ENCODE results near the gene MISP.
A peak's percentile ranks its signal among the peaks of the same experiment; 100 is the strongest.

Gene MISP

DNA sequence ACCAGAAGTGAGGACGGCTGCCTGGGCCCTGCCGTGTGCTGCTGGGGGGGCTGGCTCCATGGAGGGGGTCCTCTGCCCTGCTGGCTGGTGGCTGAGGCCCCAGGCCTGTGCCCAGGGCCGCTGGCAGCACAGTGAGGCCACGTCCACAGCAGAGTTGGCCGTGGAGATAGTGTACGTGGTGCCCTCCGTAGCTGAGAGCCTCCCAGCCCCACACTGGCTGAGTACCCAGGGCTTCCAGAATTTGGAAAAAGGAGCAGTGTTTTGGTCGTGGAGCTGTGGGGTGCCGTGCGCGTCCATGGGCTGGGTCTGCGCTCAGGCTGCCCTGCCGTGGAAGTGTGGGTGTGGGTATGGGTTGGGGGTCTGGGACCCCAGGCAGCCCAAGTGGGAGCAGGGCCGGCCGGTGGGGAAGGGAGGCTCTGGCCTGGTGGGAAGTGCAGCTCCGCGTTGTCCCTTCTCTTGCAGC, 52.2 kb downstream of the MISP start:
- Mint-ChIP-seq H3K27ac (peak overlapping the region; percentile 83), H3K9me3 (no peaks in the 10 kb centered on the region), H3K4me1 (peaks cover 35% of the 10 kb centered on the region), H3K4me3 (peak overlapping the region; percentile 26), H3K36me3 (peaks cover 16% of the 10 kb centered on the region), H3K27me3 (no peaks in the 10 kb centered on the region)

DNA sequence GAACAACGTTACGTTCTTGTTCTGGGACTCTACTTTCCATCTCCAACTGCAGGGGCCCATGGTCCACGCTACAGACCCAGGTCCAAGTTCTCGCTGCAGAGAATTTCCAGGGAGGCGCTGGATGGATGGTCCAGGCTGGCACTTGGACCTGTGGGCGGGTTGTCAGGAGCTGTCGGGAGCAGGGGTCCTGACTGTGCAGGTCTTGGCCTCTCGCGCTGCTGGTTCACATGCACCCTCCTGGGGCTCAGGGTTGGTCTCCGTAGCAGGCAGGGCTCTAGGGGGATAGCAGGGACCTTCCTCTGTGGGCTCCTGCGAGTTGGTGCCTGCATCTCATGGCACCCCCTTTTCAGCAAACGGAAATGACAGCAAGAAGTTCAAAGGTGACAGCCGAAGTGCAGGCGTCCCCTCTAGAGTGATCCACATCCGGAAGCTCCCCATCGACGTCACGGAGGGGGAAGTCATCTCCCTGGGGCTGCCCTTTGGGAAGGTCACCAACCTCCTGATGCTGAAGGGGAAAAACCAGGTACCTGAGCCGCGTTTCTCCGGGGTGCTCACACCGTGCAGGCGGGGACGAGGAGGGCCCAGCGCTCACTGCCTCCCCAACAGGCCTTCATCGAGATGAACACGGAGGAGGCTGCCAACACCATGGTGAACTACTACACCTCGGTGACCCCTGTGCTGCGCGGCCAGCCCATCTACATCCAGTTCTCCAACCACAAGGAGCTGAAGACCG, 52.9 kb downstream of the MISP start:
- Mint-ChIP-seq H3K27ac (peak overlapping the region; percentile 35), H3K4me1 (peaks cover 35% of the 10 kb centered on the region), H3K27me3 (no peaks in the 10 kb centered on the region), H3K9me3 (no peaks in the 10 kb centered on the region), H3K36me3 (peaks cover 13% of the 10 kb centered on the region), H3K4me3 (peak overlapping the region; percentile 26)

DNA sequence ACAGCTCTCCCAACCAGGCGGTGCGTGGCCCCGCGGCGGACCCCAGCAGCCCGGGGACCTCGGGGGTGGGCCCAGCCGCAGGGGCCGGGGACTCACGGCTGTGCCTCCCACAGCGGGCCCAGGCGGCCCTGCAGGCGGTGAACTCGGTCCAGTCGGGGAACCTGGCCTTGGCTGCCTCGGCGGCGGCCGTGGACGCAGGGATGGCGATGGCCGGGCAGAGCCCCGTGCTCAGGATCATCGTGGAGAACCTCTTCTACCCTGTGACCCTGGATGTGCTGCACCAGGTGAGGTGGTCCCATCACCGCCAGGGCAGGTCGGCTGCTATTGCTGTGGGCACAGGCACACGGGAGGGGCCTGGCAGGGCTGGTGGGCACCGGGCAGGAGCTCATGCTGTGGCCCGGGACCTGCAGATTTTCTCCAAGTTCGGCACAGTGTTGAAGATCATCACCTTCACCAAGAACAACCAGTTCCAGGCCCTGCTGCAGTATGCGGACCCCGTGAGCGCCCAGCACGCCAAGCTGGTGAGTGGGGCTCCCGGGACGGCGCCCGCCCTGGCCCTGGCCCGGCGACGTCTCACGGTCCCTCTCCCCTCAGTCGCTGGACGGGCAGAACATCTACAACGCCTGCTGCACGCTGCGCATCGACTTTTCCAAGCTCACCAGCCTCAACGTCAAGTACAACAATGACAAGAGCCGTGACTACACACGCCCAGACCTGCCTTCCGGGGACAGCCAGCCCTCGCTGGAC, 53.7 kb downstream of the MISP start:
- Mint-ChIP-seq H3K4me1 (peaks cover 30% of the 10 kb centered on the region), H3K4me3 (no peak overlapping the region)

DNA sequence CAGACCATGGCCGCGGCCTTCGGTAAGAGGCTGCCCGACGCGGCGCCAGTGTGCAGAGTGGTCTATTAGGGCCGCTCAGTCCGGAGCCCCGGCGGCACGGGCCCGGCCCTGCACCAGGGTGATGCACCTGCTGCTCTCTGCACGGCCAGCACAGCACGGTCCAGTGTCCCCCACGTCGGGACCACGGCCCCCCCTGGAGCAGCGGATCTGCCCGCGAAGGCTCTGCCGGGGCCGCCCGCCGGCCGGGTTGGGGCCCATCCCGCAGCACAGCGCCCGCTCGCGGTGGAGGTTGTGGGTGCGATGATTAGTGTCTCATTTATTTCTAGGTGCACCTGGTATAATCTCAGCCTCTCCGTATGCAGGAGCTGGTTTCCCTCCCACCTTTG, 54.2 kb downstream of the MISP start:
- Mint-ChIP-seq H3K4me1 (peaks cover 24% of the 10 kb centered on the region), H3K27ac (peak overlapping the region; percentile 77), H3K4me3 (no peak overlapping the region), H3K9me3 (no peaks in the 10 kb centered on the region), H3K27me3 (no peaks in the 10 kb centered on the region), H3K36me3 (peaks cover 6% of the 10 kb centered on the region)

More for the DNA sequence above, 53.7 kb downstream of the MISP start:
- H3K27ac Mint-ChIP-seq = peak overlapping the region; percentile 70
- H3K36me3 Mint-ChIP-seq = peaks cover 7% of the 10 kb centered on the region
- no peaks in the 10 kb centered on the region for H3K27me3 Mint-ChIP-seq
- no peaks in the 10 kb centered on the region for H3K9me3 Mint-ChIP-seq

DNA sequence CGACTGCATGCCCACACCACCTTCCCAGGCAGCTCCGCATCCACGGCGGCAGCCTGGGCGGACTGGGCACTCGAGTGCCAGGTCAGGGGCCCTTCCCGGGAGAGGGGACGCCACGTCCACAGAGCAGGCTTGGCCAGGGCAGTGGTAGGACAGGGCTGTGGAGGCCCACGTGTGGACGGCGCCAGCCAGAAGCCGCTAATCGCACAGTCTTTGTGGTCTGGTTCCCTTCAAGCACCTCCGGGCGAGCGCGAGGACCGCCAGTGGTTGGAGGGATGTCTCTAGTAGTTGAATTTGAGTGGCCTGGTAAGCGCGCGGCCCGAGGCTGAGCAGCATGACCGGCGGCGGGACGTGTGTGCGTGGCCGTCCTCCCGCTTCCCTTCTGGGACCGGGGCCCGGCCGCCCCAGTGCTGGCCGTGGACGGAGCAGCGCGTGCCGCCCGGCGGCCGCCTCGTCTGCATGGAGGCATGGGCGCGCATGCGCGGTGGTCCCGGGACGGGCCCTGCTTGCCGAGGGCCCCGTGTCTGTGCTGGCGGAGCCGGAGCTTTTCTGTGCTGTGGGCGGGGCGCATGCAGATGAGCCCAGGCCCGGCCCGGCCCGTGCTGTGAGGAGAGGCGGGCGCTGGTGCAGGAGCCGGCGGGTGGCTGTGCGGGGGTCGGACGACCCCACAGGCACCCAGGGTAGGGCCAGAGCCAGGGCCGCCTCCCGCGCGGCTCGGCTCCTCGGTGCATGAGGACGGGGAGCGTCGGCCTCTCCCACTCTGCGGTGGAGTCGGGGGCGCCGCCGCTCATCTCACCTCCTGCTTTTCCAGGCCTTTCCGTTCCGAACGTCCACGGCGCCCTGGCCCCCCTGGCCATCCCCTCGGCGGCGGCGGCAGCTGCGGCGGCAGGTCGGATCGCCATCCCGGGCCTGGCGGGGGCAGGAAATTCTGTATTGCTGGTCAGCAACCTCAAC, 55.0 kb downstream of the MISP start:
- Mint-ChIP-seq H3K27ac (peak overlapping the region; percentile 77), H3K9me3 (no peaks in the 10 kb centered on the region), H3K4me3 (no peak overlapping the region), H3K36me3 (peaks cover 6% of the 10 kb centered on the region), H3K4me1 (peaks cover 18% of the 10 kb centered on the region), H3K27me3 (no peaks in the 10 kb centered on the region)

DNA sequence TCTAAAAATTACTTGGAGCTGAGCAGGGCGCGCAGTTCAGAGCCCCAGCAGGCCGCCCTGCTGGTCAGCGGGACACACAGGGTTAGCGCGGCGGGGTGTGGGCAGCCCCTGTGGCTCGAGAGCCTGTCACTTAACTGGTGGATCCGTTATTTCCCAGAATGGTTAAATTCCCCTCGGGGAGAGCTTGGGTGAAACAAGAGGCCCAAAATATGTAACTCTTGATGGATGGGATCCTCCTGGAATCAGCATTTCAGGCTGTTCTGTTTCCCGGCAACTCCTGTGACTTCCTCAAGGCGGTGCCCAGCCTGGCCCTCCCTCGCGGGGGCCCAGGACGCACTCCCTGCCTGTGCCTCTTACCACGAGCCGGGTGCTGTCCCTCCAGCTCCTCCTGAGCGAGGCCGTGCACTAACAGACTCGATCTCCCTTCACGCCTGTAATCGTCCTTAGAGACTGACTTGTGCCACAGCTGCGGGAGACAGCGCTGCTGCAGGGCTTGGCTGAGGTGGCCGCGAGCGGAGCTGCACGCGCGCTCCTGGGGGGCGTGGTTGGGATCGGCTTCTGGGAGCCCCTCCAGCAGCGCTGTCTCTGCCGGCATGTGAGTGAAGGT, 56.0 kb downstream of the MISP start:
- Mint-ChIP-seq H3K27ac (peak overlapping the region; percentile 68), H3K27me3 (no peaks in the 10 kb centered on the region), H3K4me3 (no peak overlapping the region), H3K4me1 (peaks cover 12% of the 10 kb centered on the region), H3K9me3 (no peaks in the 10 kb centered on the region), H3K36me3 (peaks cover 8% of the 10 kb centered on the region)

DNA sequence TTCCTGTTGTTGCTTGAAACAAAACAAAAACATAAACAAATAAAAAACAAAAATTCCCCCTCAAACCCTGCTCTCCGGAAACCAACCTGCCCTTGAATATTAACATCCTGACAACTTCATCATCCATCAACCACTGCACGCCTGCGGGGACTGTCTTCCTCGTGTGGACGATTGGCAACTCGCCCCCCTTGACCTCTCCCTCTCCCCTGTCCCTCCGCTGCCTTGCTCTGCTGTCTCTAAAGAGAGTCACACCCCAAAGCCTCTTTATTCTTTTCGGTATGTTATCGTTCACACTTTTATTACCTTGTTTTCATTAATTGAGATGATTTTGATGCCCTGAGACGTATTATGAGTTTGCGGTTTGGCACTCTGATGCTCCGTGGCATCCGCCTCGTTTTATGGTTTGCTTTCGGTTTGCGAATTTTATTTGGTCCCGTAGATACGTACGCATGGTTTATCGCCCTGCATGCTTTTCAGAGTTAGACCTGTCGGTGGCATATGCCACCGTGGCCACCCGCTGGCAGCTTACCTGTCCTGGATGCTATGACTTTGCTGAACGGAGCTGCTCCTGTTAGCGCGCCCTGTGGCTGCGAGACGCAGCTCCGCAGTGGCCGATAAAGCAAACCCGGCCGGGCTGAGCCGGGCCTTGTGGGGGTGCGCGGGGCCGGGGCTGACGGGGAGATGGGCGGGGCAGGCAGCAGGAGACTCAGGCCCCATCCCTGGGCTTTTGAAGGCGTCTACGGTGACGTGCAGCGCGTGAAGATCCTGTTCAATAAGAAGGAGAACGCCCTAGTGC, 56.9 kb downstream of the MISP start:
- H3K27me3 Mint-ChIP-seq = no peaks in the 10 kb centered on the region
- peaks cover 5% of the 10 kb centered on the region for H3K4me1 Mint-ChIP-seq
- no peak overlapping the region for H3K4me3 Mint-ChIP-seq
- no peaks in the 10 kb centered on the region for H3K9me3 Mint-ChIP-seq
- peak overlapping the region; percentile 88 for H3K27ac Mint-ChIP-seq
- H3K36me3 Mint-ChIP-seq = peaks cover 8% of the 10 kb centered on the region

DNA sequence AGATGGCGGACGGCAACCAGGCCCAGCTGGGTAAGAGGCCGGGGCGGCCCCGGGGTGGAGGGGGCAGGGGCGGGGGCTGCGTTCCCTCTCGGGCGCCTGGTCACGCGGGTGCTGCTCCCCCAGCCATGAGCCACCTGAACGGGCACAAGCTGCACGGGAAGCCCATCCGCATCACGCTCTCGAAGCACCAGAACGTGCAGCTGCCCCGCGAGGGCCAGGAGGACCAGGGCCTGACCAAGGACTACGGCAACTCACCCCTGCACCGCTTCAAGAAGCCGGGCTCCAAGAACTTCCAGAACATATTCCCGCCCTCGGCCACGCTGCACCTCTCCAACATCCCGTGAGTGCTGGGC, 57.5 kb downstream of the MISP start:
- H3K4me1 Mint-ChIP-seq = no peaks in the 10 kb centered on the region
- peaks cover 8% of the 10 kb centered on the region for H3K36me3 Mint-ChIP-seq
- H3K4me3 Mint-ChIP-seq = no peak overlapping the region
- H3K27me3 Mint-ChIP-seq = no peaks in the 10 kb centered on the region
- no peaks in the 10 kb centered on the region for H3K9me3 Mint-ChIP-seq
- no peak overlapping the region for H3K27ac Mint-ChIP-seq

DNA sequence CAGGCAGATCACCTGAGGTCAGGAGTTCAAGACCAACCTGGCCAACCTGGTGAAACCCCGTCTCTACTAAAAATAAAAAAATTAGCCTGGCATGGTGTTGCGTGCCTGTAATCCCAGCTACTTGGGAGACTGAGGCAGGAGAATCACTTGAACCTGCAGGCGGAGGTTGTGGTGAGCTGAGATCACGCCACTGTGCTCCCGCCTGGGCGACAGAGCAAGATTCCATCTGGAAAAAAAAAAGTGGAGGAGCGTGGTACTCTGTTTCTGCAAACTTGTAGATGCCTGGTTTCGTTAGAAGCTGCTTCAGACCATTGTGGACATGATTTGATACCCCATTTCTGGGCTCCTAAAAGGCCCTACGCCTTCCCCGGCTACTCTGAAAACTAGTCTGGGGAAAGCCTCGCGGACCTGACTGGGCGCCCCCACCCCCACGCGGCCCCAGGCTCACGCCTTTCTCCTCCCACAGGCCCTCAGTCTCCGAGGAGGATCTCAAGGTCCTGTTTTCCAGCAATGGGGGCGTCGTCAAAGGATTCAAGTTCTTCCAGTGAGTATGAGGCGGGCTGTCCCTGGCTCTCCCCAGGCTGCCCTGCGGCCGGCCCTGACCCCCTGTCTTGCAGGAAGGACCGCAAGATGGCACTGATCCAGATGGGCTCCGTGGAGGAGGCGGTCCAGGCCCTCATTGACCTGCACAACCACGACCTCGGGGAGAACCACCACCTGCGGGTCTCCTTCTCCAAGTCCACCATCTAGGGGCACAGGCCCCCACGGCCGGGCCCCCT, 59.4 kb downstream of the MISP start:
- no peaks in the 10 kb centered on the region for H3K4me1 Mint-ChIP-seq
- peaks cover 8% of the 10 kb centered on the region for H3K36me3 Mint-ChIP-seq
- no peak overlapping the region for H3K4me3 Mint-ChIP-seq
- peak overlapping the region; percentile 35 for H3K27ac Mint-ChIP-seq
- no peaks in the 10 kb centered on the region for H3K27me3 Mint-ChIP-seq
- H3K9me3 Mint-ChIP-seq = no peaks in the 10 kb centered on the region

DNA sequence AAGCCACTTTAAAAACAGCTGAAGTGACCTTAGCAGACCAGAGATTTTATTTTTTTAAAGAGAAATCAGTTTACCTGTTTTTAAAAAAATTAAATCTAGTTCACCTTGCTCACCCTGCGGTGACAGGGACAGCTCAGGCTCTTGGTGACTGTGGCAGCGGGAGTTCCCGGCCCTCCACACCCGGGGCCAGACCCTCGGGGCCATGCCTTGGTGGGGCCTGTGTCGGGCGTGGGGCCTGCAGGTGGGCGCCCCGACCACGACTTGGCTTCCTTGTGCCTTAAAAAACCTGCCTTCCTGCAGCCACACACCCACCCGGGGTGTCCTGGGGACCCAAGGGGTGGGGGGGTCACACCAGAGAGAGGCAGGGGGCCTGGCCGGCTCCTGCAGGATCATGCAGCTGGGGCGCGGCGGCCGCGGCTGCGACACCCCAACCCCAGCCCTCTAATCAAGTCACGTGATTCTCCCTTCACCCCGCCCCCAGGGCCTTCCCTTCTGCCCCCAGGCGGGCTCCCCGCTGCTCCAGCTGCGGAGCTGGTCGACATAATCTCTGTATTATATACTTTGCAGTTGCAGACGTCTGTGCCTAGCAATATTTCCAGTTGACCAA, 60.1 kb downstream of the MISP start:
- Mint-ChIP-seq H3K4me1 (no peaks in the 10 kb centered on the region), H3K9me3 (no peaks in the 10 kb centered on the region), H3K27me3 (no peaks in the 10 kb centered on the region), H3K27ac (peak overlapping the region; percentile 35), H3K4me3 (no peak overlapping the region), H3K36me3 (peaks cover 8% of the 10 kb centered on the region)

DNA sequence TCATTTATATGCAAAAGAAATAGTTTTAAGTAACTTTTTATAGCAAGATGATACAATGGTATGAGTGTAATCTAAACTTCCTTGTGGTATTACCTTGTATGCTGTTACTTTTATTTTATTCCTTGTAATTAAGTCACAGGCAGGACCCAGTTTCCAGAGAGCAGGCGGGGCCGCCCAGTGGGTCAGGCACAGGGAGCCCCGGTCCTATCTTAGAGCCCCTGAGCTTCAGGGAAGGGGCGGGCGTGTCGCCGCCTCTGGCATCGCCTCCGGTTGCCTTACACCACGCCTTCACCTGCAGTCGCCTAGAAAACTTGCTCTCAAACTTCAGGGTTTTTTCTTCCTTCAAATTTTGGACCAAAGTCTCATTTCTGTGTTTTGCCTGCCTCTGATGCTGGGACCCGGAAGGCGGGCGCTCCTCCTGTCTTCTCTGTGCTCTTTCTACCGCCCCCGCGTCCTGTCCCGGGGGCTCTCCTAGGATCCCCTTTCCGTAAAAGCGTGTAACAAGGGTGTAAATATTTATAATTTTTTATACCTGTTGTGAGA, 60.7 kb downstream of the MISP start:
- Mint-ChIP-seq H3K4me3 (no peak overlapping the region), H3K4me1 (no peaks in the 10 kb centered on the region), H3K9me3 (no peaks in the 10 kb centered on the region), H3K27ac (peak overlapping the region; percentile 51), H3K36me3 (peaks cover 10% of the 10 kb centered on the region), H3K27me3 (no peaks in the 10 kb centered on the region)

DNA sequence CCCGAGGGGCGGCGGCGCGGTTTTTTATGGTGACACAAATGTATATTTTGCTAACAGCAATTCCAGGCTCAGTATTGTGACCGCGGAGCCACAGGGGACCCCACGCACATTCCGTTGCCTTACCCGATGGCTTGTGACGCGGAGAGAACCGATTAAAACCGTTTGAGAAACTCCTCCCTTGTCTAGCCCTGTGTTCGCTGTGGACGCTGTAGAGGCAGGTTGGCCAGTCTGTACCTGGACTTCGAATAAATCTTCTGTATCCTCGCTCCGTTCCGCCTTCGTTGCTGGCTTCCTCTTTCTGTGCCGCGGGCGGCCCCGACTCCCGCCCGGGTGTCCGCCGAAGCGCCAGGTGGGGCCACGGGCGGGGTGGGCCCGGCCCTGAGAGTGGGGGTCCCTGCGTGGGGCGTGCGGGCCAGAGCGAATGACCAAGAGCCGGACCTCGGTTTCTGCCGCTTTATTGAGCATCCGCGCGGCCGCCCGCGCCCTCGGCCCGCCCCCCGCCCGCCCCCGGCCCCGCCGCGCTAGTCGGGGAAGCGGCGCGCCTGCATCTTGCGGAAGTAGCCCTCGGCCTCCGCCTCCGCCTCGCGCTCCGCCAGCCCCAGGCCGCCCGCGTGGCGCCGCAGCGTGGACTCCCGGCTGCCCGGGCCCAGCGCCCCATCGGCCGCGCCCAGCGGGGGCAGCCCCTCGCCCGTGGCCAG, 61.3 kb downstream of the MISP start:
- Mint-ChIP-seq H3K27ac (no peak overlapping the region), H3K4me3 (no peak overlapping the region), H3K27me3 (no peaks in the 10 kb centered on the region), H3K36me3 (peaks cover 11% of the 10 kb centered on the region), H3K4me1 (no peaks in the 10 kb centered on the region), H3K9me3 (no peaks in the 10 kb centered on the region)

DNA sequence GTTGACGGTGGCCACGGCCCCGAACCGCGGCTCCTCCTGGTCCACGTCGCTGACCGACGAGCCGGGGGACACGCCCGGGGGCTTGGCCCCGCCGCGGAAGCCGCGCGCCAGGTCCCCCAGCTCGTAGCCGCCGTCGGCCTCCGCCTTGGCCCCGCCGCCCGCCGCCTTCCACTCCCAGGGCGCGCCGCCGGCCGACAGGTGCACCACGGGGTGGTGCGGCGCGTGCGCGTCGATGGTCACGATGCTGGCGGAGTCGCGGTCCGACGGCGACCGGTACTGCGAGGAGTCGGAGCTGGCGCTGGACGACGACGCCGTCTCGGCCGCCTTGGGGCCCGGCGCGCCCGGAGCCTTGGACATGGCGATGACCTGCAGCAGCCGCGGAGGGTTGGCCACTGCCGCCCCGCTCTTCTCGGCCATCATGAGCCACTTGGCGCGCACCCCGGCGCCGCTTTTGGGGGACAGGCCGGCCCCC, 61.9 kb downstream of the MISP start:
- Mint-ChIP-seq H3K4me1 (no peaks in the 10 kb centered on the region), H3K9me3 (no peaks in the 10 kb centered on the region), H3K4me3 (no peak overlapping the region), H3K36me3 (peaks cover 8% of the 10 kb centered on the region), H3K27ac (no peak overlapping the region), H3K27me3 (no peaks in the 10 kb centered on the region)

Measured in activated naive CD4-positive, alpha-beta T cell treated with anti-CD3 and anti-CD28 coated beads, Interleukin-2, amount 50 U/mL, for 24 hours (primary cell).